Neural cell (in vitro differentiated cells): ENCODE results near the gene ARNT2.

Experiments used
- EP300 ChIP-seq: fragments of 450-650 bp; conservative IDR thresholded peaks from 2 replicates; pipeline ENCODE4 v1.6.1; 2014; ENCODE audit warnings: antibody characterized with exemption, mild to moderate bottlenecking, moderate library complexity; ENCODE audit not compliant: poor library complexity, severe bottlenecking
- EZH2 ChIP-seq: fragments of 200-600, 300-800 bp; shearing (Covaris generic), sonication (generic); IDR thresholded peaks from 2 replicates; pipeline ENCODE4 v1.6.1; 2014; ENCODE audit warnings: antibody characterized with exemption, low read length, borderline replicate concordance, mild to moderate bottlenecking; ENCODE audit not compliant: insufficient read depth, poor library complexity, severe bottlenecking
- POLR2AphosphoS5 ChIP-seq: IDR thresholded peaks from 2 replicates; pipeline ENCODE4 v1.6.1; 2012
- RAD21 ChIP-seq: fragments of 450-650 bp; conservative IDR thresholded peaks from 2 replicates; pipeline ENCODE4 v1.6.1; 2014; ENCODE audit warnings: antibody characterized with exemption, mild to moderate bottlenecking, moderate library complexity
- REST ChIP-seq: IDR thresholded peaks from 2 replicates; pipeline ENCODE4 v1.6.1; 2012; ENCODE audit warnings: borderline replicate concordance
- TAF1 ChIP-seq: IDR thresholded peaks from 2 replicates; pipeline ENCODE4 v1.6.1; 2012; ENCODE audit warnings: low read depth
- TF ChIP-seq, protein P1 (sequence below): fragments of 450-650 bp; IDR thresholded peaks from 2 replicates; pipeline ENCODE4 v1.5.1; 2014; ENCODE audit warnings: antibody characterized with exemption, mild to moderate bottlenecking, moderate library complexity; ENCODE audit not compliant: poor library complexity, severe bottlenecking

DNA sequence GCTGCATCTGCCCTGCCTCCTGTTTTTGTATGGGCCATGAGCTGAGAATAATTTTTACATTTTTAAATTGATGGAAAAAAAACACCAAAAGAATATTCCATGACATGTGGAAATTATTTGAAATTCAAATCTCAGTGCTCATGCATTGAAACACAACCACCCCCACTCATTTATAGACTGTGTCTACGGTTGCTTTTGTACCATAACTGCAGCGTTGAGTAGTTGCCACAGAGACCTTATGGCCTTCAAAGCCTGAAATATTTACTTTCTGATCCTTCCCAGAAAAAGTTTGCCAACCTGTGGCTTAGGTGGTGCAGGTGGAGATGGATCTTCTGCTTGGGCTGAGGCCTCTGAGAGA is 28.1 kb downstream of the ARNT2 start:
- TF ChIP-seq, protein P1, sequence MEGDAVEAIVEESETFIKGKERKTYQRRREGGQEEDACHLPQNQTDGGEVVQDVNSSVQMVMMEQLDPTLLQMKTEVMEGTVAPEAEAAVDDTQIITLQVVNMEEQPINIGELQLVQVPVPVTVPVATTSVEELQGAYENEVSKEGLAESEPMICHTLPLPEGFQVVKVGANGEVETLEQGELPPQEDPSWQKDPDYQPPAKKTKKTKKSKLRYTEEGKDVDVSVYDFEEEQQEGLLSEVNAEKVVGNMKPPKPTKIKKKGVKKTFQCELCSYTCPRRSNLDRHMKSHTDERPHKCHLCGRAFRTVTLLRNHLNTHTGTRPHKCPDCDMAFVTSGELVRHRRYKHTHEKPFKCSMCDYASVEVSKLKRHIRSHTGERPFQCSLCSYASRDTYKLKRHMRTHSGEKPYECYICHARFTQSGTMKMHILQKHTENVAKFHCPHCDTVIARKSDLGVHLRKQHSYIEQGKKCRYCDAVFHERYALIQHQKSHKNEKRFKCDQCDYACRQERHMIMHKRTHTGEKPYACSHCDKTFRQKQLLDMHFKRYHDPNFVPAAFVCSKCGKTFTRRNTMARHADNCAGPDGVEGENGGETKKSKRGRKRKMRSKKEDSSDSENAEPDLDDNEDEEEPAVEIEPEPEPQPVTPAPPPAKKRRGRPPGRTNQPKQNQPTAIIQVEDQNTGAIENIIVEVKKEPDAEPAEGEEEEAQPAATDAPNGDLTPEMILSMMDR = no peak
- no peak for TF ChIP-seq TAF1
- TF ChIP-seq REST = no peak
- TF ChIP-seq EZH2 = no peak
- TF ChIP-seq RAD21 = no peak
- no peak for TF ChIP-seq POLR2AphosphoS5
- TF ChIP-seq EP300 = no peak
